Measurements from ENCODE around the gene AGT.
"Not testable (repeated sequence)": the region's sequence is repeated elsewhere in the genome, so short reads cannot be mapped to it uniquely, and the experiment has no call there.

AGT gene

DNA sequence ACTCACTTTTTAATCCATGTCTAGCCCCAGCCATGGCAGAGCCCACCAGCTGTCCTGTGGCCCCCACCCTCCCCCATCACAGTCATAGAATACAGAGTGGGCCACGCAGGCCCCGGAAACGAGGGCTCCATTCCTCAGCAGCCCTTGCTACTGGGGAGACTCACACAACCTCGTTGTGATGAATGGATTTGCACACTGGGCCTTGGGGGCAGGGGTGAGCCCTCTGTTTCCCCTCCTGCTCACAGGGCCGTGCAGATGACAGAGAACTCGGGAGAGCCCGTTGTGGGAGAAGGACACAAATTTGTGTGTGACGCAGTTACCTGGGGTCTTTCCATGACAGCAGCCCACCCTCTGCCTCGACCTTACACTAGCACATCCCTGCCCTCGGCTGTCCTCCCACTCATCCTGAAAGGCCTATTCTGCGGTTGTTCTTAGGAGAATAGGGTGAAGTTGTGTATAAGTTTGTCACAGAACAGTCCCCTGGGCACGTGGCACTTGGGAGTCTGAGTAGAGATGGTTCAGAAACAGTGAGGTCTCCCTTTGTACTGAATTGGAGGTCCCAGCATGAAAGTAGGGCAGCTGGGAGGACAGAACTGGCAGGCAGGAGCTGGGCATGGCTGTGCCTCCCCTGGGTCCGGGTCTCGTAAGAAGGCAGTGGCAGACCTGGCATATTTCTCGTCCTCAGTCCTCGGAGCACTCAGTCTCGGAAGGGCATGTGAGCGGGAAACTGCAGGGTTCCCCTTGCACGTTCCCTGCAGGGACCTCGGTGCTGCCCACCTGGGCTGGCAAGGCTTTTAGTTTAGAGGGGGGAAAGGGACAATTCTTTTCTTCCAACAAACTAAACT is 6.8 kb downstream of the AGT start:
- DNase-seq = no peak

- no peak for DNase-seq
Measured at GRCh38 chr1:230706020-230706699, 7.8 kb downstream of the AGT start.

DNA sequence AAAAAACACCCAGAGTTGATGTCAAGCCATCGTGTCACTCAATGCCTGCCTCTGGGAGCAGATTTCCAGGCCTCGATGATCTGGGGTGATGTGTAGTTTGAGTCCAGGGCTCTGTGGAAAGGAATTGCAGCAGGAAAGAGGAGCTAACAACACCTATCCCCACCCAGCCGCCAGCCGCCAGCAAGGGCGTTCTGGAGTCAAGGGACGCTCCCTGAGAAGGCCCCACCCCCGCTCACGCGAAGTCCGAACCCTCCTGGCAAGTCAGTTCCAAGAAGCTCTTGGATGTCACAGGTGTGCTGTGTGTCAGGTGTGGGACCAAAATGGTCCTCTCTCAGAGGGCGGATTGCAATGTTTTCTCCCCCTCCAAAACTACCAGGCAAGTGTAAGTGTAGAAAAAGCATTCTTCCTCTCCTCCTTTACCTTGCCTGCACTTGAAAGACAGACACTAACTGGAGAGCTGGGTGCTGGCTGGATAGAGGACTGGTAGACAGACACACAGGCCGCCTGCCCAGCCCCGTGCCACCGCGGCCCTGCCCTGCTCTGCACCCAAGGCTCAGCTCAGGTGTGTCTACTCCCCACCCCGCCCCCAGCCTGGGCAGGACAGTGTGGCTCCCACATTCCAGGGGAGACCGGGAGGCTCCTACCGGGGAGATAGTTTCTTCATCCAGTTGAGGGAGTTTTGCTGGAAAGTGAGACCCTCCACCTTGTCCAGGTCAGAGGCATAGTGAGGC is 8.5 kb downstream of the AGT start:
- DNase-seq = no peak

DNA sequence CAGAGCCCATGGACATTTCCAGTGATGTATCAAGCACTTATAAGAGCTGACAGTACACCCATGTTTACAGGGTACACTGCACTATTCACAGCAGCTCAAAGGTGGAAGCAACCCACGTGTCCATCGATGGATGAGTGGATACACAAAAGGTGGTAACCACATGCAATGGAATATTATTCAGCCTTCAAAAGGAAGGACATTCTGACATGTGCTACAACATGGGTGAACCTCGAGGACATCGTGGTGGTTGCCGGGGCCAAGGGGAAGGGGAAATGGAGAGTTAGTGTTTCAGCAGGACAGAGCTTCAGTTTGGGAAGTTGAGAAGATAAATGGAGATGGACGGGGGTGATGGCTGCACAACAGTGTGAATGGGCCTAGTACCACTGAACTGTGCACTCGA is 9.1 kb downstream of the AGT start:
- no peak for DNase-seq

GRCh38 chr1:230703679-230704385 is 10.1 kb downstream of the AGT start:
- DNase-seq = no peak

GRCh38 chr1:230702934-230703678 is 10.8 kb downstream of the AGT start:
- peak; percentile 50 for DNase-seq

GRCh38 chr1:230701895-230702768 is 11.8 kb downstream of the AGT start:
- DNase-seq = no peak

GRCh38 chr1:230701434-230701833 is 12.5 kb downstream of the AGT start:
- DNase-seq = no peak

- no peak for DNase-seq
Measured at GRCh38 chr1:230700132-230700531, 13.8 kb downstream of the AGT start.

GRCh38 chr1:230699716-230700115 is 14.2 kb downstream of the AGT start:
- DNase-seq = no peak

- not testable (repeated sequence) for DNase-seq
Measured at GRCh38 chr1:230698964-230699363, 15.0 kb downstream of the AGT start.

GRCh38 chr1:230698130-230698529 is 15.8 kb downstream of the AGT start:
- no peak for DNase-seq

GRCh38 chr1:230696722-230697437 is 17.0 kb downstream of the AGT start:
- no peak for DNase-seq

DNA sequence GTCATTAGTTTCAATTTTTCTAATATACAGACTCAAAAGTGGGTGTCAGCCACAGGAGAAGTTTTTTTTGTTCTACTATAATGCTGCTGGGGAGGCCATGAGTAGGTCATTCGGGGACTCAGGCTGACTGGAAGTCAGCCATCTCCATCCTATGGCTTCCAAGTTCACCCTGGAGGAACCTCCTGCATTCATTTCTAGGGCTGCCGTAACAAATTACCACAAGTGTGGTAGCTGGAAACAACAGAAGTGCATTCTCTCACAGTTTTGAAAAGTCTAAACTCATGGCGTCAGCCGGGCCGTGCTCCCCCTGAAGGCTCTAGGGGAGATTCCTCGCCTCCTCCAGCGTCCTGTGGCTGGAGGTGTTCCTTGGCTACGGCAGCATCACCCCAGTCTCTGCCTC is 17.7 kb downstream of the AGT start:
- DNase-seq = no peak

GRCh38 chr1:230694991-230695390 is 18.9 kb downstream of the AGT start:
- no peak for DNase-seq

DNA sequence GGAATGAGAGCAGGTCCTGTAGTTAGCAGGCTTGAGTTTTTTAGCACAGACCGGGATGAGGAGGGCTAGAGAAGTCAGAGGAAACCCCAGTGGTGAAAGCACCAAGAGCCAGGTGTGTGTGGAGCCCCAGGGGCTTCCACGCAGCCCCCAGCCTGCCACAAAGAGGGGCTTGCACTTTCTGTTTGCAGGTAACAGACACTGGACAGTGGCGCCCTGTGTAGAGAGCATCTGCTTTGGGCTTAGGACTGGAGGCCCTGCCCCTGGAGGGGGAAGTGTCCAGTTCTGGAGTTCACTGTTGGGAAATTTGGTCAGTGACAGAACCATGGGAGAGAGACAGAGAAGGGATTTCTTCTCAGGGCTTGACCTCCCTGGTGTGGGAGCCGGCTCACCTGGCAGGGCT is 19.5 kb downstream of the AGT start:
- DNase-seq = no peak

DNA sequence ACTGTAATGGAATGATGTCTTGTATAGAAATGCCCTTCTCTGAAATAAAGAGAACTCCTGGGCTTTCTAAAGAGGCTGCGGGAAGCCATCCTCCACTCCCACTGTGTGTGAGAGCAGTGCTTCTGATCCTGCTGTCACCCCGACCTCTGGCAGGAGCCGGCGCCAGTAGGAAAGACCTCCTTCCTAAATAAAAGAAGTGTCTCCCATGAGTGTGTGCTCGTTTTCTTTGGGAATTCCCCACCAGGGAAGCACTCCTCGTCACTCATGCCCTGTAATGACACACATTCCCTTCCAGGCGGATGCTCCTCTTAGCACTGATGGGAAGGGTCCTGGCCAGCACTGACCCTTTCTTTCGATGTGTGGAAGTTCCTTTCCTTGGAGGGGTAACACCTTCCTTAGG is 20.1 kb downstream of the AGT start:
- DNase-seq = no peak

DNA sequence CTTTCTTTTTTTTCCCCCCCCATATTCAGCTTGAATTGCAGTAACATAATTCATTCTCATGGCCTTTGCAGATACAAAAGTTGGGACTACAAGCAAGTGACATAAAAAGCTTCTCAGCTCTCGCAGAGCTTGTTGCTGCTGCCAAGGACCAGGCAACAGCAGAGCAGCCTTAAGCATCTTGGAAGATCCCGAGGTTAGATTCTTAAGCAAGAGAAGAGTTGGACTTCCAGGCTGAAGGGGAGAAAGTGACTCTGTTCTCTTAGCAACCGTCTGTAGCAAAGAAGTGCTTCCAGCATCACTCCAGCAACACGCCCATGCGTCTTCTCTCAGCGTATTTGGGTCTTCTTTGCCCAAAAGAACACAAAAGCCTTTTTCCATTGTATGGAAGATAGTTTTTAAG is 20.7 kb downstream of the AGT start:
- no peak for DNase-seq

DNA sequence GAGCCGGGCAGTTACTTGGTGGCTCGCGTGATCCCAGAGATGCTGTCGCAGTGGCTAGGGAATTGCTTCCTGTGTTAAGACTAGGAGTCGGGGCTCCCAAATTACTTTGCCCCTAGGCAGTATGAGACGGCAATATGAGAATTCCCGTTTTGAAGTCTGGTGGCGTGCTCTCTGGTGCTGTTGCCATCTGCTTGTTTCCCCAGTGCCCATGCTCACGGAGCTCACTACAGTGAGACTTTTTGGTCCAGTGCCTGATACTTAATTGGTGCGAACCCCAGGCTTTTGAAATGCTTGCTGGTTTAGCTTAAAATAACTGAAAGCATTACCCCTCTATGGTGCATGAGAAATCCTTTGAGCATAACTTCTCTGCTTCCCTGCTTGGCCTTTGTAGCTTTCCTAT is 22.3 kb downstream of the AGT start:
- DNase-seq = no peak

- DNase-seq = no peak
Measured at GRCh38 chr1:230690101-230690500, 23.8 kb downstream of the AGT start.

GRCh38 chr1:230686747-230687146 is 27.2 kb downstream of the AGT start:
- DNase-seq = no peak

Measured in NCI-H510A (cell line).